Karpas-422 (cell line): ENCODE measurements around the gene DONSON. TPM values are rescaled to one million over a fixed set of nuclear protein-coding genes. Genes with fewer than 3 reads are reported as not detected.
"Not testable (repeated sequence)": the region's sequence is repeated elsewhere in the genome, so short reads cannot be mapped to it uniquely, and the experiment has no call there.

Source experiments
- DNase-seq: peaks from one replicate; pipeline ENCODE4 v3.0.0-alpha.2; 2015
- H2AFZ ChIP-seq: fragments of 200-600 bp; sonication (generic); 2 replicates; pipeline ENCODE4 v1.6.1; 2014; ENCODE audit warnings: antibody characterized with exemption, low read length, mixed read lengths
- H3K27ac ChIP-seq: fragments of 200-600 bp; sonication (generic); 2 replicates; pipeline ENCODE4 v1.5.1; 2014; ENCODE audit warnings: mild to moderate bottlenecking, low read length, moderate library complexity
- H3K27me3 ChIP-seq: fragments of 200-600 bp; sonication (generic); 2 replicates; pipeline ENCODE4 v1.6.1; 2014; ENCODE audit warnings: low read length, mixed read lengths
- H3K36me3 ChIP-seq: fragments of 200-600 bp; sonication (generic); 2 replicates; pipeline ENCODE4 v1.6.1; 2014; ENCODE audit warnings: low read length, mixed read lengths; ENCODE audit not compliant: insufficient read depth
- H3K4me1 ChIP-seq: fragments of 200-600 bp; sonication (generic); 2 replicates; pipeline ENCODE4 v1.6.1; 2014; ENCODE audit warnings: mild to moderate bottlenecking, low read length, mixed read lengths
- H3K4me2 ChIP-seq: fragments of 200-600 bp; sonication (generic); 2 replicates; pipeline ENCODE4 v1.6.1; 2014; ENCODE audit warnings: low read length, low read depth, mild to moderate bottlenecking; ENCODE audit not compliant: poor library complexity, severe bottlenecking
- H3K4me3 ChIP-seq: fragments of 200-600 bp; sonication (generic); 2 replicates; pipeline ENCODE4 v1.5.1; 2014; ENCODE audit warnings: mild to moderate bottlenecking, antibody characterized with exemption, low read length, mixed read lengths
- H3K79me2 ChIP-seq: fragments of 200-600 bp; sonication (generic); 2 replicates; pipeline ENCODE4 v1.6.1; 2014; ENCODE audit warnings: mild to moderate bottlenecking, low read length, mixed read lengths
- H3K9ac ChIP-seq: fragments of 200-600 bp; sonication (generic); 2 replicates; pipeline ENCODE4 v1.6.0; 2014; ENCODE audit warnings: low read length
- H3K9me2 ChIP-seq: fragments of 200-600 bp; sonication (generic), shearing (Covaris generic); replicated peaks from 2 replicates; pipeline ENCODE4 v1.6.0; 2014; ENCODE audit warnings: mild to moderate bottlenecking, low read length, moderate library complexity; ENCODE audit not compliant: insufficient read depth
- H3K9me3 ChIP-seq: fragments of 300-700, 200-600 bp; sonication (generic); 2 replicates; pipeline ENCODE4 v1.6.1; 2014; ENCODE audit warnings: low read length, mixed read lengths
- H4K20me1 ChIP-seq: fragments of 200-600 bp; sonication (generic); 2 replicates; pipeline ENCODE4 v1.6.1; 2014; ENCODE audit warnings: mild to moderate bottlenecking, antibody characterized with exemption, low read length, low read depth; ENCODE audit not compliant: insufficient read depth
- total RNA-seq: library from RNA; depleted of rRNA; stranded (reverse); fragments of >200 nt; shearing (Covaris generic); gene quantifications from 2 replicates; pipeline ENCODE4 v1.2.3, GENCODE V29; 2014; ENCODE audit warnings: low replicate concordance; rRNA removed

The DONSON gene, protein sequence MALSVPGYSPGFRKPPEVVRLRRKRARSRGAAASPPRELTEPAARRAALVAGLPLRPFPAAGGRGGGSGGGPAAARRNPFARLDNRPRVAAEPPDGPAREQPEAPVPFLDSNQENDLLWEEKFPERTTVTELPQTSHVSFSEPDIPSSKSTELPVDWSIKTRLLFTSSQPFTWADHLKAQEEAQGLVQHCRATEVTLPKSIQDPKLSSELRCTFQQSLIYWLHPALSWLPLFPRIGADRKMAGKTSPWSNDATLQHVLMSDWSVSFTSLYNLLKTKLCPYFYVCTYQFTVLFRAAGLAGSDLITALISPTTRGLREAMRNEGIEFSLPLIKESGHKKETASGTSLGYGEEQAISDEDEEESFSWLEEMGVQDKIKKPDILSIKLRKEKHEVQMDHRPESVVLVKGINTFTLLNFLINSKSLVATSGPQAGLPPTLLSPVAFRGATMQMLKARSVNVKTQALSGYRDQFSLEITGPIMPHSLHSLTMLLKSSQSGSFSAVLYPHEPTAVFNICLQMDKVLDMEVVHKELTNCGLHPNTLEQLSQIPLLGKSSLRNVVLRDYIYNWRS
- total RNA-seq = 14.6 and 16.1 TPM in 2 replicates

DNA sequence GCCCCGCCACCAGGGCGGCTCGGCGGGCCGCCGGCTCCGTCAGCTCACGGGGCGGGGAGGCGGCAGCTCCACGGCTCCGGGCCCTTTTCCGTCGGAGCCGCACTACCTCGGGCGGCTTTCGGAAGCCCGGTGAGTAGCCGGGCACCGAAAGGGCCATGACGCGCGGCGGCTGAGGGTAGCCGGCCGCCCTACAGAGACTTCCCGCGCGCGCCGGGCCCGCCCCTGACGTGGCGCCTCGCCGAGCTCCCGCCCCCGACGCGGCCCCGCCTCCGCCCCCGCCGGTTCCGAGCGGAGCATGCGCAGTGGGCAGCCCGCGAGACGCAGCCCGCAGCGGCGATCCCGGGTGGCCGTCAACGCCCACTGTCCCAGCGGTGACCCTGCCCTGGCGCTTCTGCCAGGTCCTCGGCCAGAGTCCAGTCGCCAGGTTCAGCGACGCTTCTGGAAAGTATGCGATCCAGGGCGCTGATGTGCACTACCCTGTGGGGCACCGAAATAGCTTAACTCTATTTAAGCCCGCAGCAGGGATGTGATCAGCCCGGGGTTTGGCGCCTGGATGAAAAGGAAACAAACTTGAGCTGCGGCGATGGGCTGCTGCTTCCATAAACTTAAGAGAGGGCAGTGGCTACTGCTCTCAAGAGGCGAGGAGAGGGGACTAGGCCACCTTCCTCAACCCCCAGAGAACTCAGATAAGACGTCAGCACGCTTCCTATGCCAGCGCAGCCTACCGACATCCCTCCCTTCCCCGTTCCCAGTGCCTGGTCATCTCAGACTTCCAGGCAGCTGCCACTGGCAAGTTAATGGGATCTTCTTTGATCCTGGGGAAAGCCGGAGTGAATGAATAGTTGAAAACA, at the start of gene DONSON:
DONSON (minus strand) TSS at position 200 of the 851 bp plus-strand sequence; CDS start at position 157, 43 bp downstream.
- H3K4me3 ChIP-seq = peak within 1 kb of the TSS; percentile 96
- DNase-seq = peak; percentile 94
- H2AFZ ChIP-seq = peak within 1 kb of the TSS; percentile 90
- peak within 1 kb of the TSS; percentile 90 for H3K4me2 ChIP-seq
- H3K27me3 ChIP-seq = no peaks in the 10 kb centered on the region
- peak within 1 kb of the TSS; percentile 95 for H3K9ac ChIP-seq
- no peaks in the 10 kb centered on the region for H3K9me2 ChIP-seq
- H3K36me3 ChIP-seq = peaks cover 10% of the 10 kb centered on the region; the same call in 1 of the 2 replicates
- H3K9me3 ChIP-seq = no peaks in the 10 kb centered on the region
- H4K20me1 ChIP-seq = no peaks in the 10 kb centered on the region
- H3K4me1 ChIP-seq = peaks cover 19% of the 10 kb centered on the region
- peak within 1 kb of the TSS; percentile 45; the same call in 1 of the 2 replicates for H3K27ac ChIP-seq
- H3K79me2 ChIP-seq = peaks cover 33% of the 10 kb centered on the region

GRCh38 chr21:33634254-33634653, 45.8 kb upstream of the DONSON start:
- Histone ChIP-seq H3K79me2 (peaks cover 66% of the 10 kb centered on the region), H3K4me1 (no peaks in the 10 kb centered on the region), H3K9me2 (no peaks in the 10 kb centered on the region), H3K4me2 (no peak overlapping the region), H3K9me3 (no peaks in the 10 kb centered on the region), H3K27ac (no peak overlapping the region), H3K36me3 (peaks cover 12% of the 10 kb centered on the region), H4K20me1 (no peaks in the 10 kb centered on the region), H3K27me3 (no peaks in the 10 kb centered on the region), H3K4me3 (no peak overlapping the region), H2AFZ (no peak overlapping the region), H3K9ac (no peak overlapping the region)
- DNase-seq = no peak

- H2AFZ ChIP-seq, DNase-seq, H3K4me2 ChIP-seq, H3K27me3 ChIP-seq, H3K9me2 ChIP-seq, H4K20me1 ChIP-seq, H3K27ac ChIP-seq, H3K4me3 ChIP-seq, H3K9me3 ChIP-seq, H3K9ac ChIP-seq, H3K4me1 ChIP-seq: not testable (repeated sequence)
- Histone ChIP-seq H3K36me3 (peaks cover 17% of the 10 kb centered on the region), H3K79me2 (peaks cover 27% of the 10 kb centered on the region)
Observed at GRCh38 chr21:33626151-33626550, 37.7 kb upstream of the DONSON start.

GRCh38 chr21:33622253-33622652, 33.8 kb upstream of the DONSON start:
- no peak overlapping the region for H3K4me3 ChIP-seq
- H3K9me2 ChIP-seq = no peaks in the 10 kb centered on the region
- H3K9ac ChIP-seq = no peak overlapping the region
- peaks cover 5% of the 10 kb centered on the region; the same call in 1 of the 2 replicates for H3K36me3 ChIP-seq
- peaks cover 11% of the 10 kb centered on the region for H3K79me2 ChIP-seq
- H3K27ac ChIP-seq = no peak overlapping the region
- H3K4me1 ChIP-seq = no peaks in the 10 kb centered on the region
- no peak overlapping the region for H3K4me2 ChIP-seq
- H3K27me3 ChIP-seq = no peaks in the 10 kb centered on the region
- DNase-seq = no peak
- no peaks in the 10 kb centered on the region for H3K9me3 ChIP-seq
- H2AFZ ChIP-seq = no peak overlapping the region
- H4K20me1 ChIP-seq = no peaks in the 10 kb centered on the region

GRCh38 chr21:33619726-33620125, 31.2 kb upstream of the DONSON start:
- no peak overlapping the region for H3K4me2 ChIP-seq
- H3K9ac ChIP-seq = no peak overlapping the region
- no peaks in the 10 kb centered on the region for H3K27me3 ChIP-seq
- H4K20me1 ChIP-seq = no peaks in the 10 kb centered on the region
- H3K9me2 ChIP-seq = no peaks in the 10 kb centered on the region
- no peak overlapping the region for H3K27ac ChIP-seq
- peaks cover 5% of the 10 kb centered on the region; the same call in 1 of the 2 replicates for H3K36me3 ChIP-seq
- H3K4me3 ChIP-seq = no peak overlapping the region
- no peak for DNase-seq
- H3K9me3 ChIP-seq = no peaks in the 10 kb centered on the region
- peaks cover 5% of the 10 kb centered on the region; the same call in 1 of the 2 replicates for H3K79me2 ChIP-seq
- no peaks in the 10 kb centered on the region for H3K4me1 ChIP-seq
- H2AFZ ChIP-seq = no peak overlapping the region

DNA sequence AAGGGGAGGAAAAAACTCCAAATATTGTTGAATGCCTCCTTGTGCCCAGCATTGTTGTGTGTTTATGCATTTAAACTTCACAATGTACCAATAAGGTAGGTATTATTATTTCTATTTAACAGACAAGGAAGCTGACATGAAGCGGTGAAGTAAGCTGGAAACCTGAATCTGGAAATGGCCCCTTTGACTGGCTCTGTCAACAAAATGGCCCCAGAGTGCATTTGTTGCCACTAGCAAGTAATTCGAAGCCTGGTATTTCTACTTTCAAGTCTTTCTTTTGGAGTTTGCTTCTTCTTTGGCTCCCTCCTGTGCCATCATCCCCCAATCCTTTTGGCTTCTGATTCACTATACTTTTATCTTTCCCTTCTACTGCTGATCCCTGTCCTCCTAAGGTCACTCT, 29.9 kb upstream of the DONSON start:
- H3K9ac ChIP-seq = no peak overlapping the region

DNA sequence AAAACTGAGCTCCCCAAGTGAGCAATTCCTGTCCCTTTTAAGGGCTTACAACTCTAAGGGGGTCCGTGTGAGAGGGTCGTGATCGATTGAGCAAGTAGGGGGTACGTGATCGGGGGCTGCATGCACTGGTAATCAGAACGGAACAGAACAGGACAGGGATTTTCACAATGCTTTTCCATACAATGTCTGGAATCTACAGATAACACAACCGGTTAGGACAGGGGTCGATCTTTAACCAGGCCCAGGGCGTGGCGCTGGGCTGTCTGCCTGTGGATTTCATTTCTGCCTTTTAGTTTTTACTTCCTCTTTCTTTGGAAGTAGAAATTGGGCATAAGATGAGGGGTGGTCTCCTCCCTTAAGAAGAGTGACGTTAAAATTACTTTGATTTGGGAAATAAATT, 29.1 kb upstream of the DONSON start:
- not testable (repeated sequence) for H3K4me3 ChIP-seq, H4K20me1 ChIP-seq, H3K9me2 ChIP-seq, H3K9me3 ChIP-seq, DNase-seq, H2AFZ ChIP-seq, H3K9ac ChIP-seq, H3K27me3 ChIP-seq, H3K4me2 ChIP-seq, H3K4me1 ChIP-seq, H3K27ac ChIP-seq, H3K79me2 ChIP-seq, H3K36me3 ChIP-seq

More for the DNA sequence above, 29.9 kb upstream of the DONSON start:
- H3K9me3 ChIP-seq = no peaks in the 10 kb centered on the region
- H3K9me2 ChIP-seq = no peaks in the 10 kb centered on the region
- H3K4me1 ChIP-seq = no peaks in the 10 kb centered on the region
- H3K27ac ChIP-seq = no peak overlapping the region
- H3K36me3 ChIP-seq = peaks cover 4% of the 10 kb centered on the region; the same call in 1 of the 2 replicates
- H2AFZ ChIP-seq = no peak overlapping the region
- H3K79me2 ChIP-seq = peaks cover 2% of the 10 kb centered on the region; the same call in 1 of the 2 replicates
- H3K4me3 ChIP-seq = no peak overlapping the region
- H3K27me3 ChIP-seq = no peaks in the 10 kb centered on the region
- no peak overlapping the region for H3K4me2 ChIP-seq
- H4K20me1 ChIP-seq = no peaks in the 10 kb centered on the region
- no peak for DNase-seq
